ENCODE results near the gene CEP112. TPM values are rescaled to one million over a fixed set of nuclear protein-coding genes. Genes with fewer than 3 reads are reported as not detected.

The CEP112 gene
- polyA plus RNA-seq, 2 donors: 1.6 to 3.1 TPM

DNA sequence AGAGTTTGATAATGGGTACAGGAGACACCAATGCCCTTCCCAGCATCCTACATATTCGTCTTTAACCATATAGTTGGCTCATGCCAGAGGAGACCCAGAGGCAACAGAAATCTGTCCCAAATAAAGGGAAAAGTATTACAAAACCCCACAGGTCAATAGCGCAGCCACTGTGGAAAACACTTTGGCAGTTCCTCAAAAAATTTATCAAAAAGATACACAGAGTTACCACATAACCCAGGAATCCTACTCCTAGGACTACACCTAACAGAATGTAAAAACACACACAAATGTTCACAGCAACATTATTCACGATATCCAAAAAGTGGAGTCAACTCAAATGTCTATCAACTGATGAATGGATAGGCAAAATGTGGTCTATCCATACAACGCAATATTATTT lies 135.8 kb downstream of the CEP112 start:
- Histone ChIP-seq H3K4me3 (ENCODE audit: low read depth in 1 of 2, low read length in 2 of 2) (no peak overlapping the region), H3K27ac (ENCODE audit: low read depth in 2 of 2, low read length in 1 of 2) (no peak overlapping the region), H3K4me1 (ENCODE audit: control insufficient read depth in 2 of 2, insufficient read depth in 2 of 2, low read length in 1 of 2) (no peaks in the 10 kb centered on the region), H3K36me3 (ENCODE audit: control insufficient read depth in 2 of 2, insufficient read depth in 2 of 2, low read length in 1 of 2) (peaks cover 0 to 6% of the 10 kb centered on the region in 2 donors), H3K27me3 (ENCODE audit: control insufficient read depth in 1 of 2, insufficient read depth in 2 of 2, low read length in 2 of 2) (no peaks in the 10 kb centered on the region), H3K9me3 (ENCODE audit: control insufficient read depth in 2 of 2, insufficient read depth in 1 of 2, low read depth in 1 of 2, low read length in 1 of 2) (no peaks in the 10 kb centered on the region)
- 94 to 95% methylated on average over 4 of the region's 4 CpGs for WGBS, 2 donors

DNA sequence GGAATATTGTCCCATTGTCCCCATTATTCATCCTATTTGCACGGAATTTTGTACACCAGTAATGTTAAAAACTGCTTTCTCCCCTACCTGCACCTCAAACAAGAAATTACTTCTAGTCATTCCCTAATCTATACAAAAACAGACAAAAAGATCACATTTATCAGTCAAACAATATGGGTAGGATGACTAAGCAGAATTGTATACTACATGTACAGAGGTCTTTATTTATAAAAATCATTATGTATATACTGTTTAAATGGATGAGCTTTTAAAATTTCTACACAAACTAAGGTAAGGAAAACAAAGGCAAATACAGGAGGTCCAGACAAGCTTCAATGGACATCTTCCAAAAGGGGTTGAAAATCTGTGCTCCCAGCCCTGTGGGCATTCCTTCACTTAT lies 137.7 kb downstream of the CEP112 start:
- Histone ChIP-seq H3K27me3 (ENCODE audit: control insufficient read depth in 1 of 2, insufficient read depth in 2 of 2, low read length in 2 of 2) (no peaks in the 10 kb centered on the region), H3K27ac (ENCODE audit: low read depth in 2 of 2, low read length in 1 of 2) (no peak overlapping the region), H3K4me3 (ENCODE audit: low read depth in 1 of 2, low read length in 2 of 2) (no peak overlapping the region), H3K36me3 (ENCODE audit: control insufficient read depth in 2 of 2, insufficient read depth in 2 of 2, low read length in 1 of 2) (peaks cover 0 to 6% of the 10 kb centered on the region in 2 donors), H3K4me1 (ENCODE audit: control insufficient read depth in 2 of 2, insufficient read depth in 2 of 2, low read length in 1 of 2) (no peaks in the 10 kb centered on the region), H3K9me3 (ENCODE audit: control insufficient read depth in 2 of 2, insufficient read depth in 1 of 2, low read depth in 1 of 2, low read length in 1 of 2) (no peaks in the 10 kb centered on the region)
- whole genome bisulfite sequencing, 2 donors: 90 to 91% methylated on average over 1 of the region's 1 CpG

DNA sequence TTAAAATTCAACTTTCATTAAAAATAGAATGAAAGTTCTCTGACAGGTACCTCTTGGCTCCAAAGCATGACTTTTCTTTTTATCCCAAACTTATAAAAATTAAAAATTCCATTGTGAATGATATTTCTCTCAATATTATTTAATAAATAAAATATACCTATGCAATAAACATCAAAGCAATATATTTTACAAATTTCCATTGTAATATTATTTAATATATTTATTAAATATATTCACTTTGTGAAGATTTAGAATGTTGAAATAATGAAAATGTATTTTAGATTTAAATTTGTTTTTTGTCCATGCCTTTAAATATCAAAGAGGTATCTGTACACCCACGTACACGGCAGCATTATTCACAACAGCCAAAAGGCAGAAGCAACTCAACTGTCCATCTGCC lies 147.8 kb downstream of the CEP112 start:
- WGBS, 2 donors: 72 to 97% methylated on average over 2 of the region's 2 CpGs
- no peaks in the 10 kb centered on the region for H3K27me3 ChIP-seq (ENCODE audit: control insufficient read depth in 1 of 2, insufficient read depth in 2 of 2, low read length in 2 of 2)
- no peaks in the 10 kb centered on the region for H3K9me3 ChIP-seq (ENCODE audit: control insufficient read depth in 2 of 2, insufficient read depth in 1 of 2, low read depth in 1 of 2, low read length in 1 of 2)
- H3K36me3 ChIP-seq (ENCODE audit: control insufficient read depth in 2 of 2, insufficient read depth in 2 of 2, low read length in 1 of 2): no peaks in the 10 kb centered on the region
- H3K4me1 ChIP-seq (ENCODE audit: control insufficient read depth in 2 of 2, insufficient read depth in 2 of 2, low read length in 1 of 2): no peaks in the 10 kb centered on the region
- H3K4me3 ChIP-seq (ENCODE audit: low read depth in 1 of 2, low read length in 2 of 2): no peak overlapping the region
- H3K27ac ChIP-seq (ENCODE audit: low read depth in 2 of 2, low read length in 1 of 2): no peak overlapping the region

DNA sequence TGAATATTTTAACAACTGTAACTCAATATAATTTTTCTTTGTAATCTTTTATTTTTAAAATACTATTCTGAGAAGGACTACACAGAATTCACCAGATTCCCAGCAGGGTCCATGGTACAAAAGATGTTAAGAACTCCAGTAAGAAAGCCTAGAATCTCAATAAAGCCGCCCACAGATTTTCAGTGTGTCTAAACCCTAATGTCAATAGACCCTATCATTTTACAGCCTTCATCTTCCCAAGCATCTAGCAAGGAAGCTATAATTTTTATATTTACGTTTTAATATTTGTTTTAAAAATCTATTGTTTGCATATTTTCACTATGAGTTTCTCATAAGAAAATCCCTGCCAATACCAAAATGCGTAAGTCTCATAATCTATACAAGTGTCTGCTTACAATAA lies 148.5 kb downstream of the CEP112 start:
- H3K4me1 ChIP-seq (ENCODE audit: control insufficient read depth in 2 of 2, insufficient read depth in 2 of 2, low read length in 1 of 2): no peaks in the 10 kb centered on the region
- H3K9me3 ChIP-seq (ENCODE audit: control insufficient read depth in 2 of 2, insufficient read depth in 1 of 2, low read depth in 1 of 2, low read length in 1 of 2): no peaks in the 10 kb centered on the region
- no peak overlapping the region for H3K27ac ChIP-seq (ENCODE audit: low read depth in 2 of 2, low read length in 1 of 2)
- H3K36me3 ChIP-seq (ENCODE audit: control insufficient read depth in 2 of 2, insufficient read depth in 2 of 2, low read length in 1 of 2): no peaks in the 10 kb centered on the region
- no peaks in the 10 kb centered on the region for H3K27me3 ChIP-seq (ENCODE audit: control insufficient read depth in 1 of 2, insufficient read depth in 2 of 2, low read length in 2 of 2)
- 63 to 84% methylated on average over 3 of the region's 3 CpGs for WGBS, 2 donors
- no peak overlapping the region for H3K4me3 ChIP-seq (ENCODE audit: low read depth in 1 of 2, low read length in 2 of 2)

DNA sequence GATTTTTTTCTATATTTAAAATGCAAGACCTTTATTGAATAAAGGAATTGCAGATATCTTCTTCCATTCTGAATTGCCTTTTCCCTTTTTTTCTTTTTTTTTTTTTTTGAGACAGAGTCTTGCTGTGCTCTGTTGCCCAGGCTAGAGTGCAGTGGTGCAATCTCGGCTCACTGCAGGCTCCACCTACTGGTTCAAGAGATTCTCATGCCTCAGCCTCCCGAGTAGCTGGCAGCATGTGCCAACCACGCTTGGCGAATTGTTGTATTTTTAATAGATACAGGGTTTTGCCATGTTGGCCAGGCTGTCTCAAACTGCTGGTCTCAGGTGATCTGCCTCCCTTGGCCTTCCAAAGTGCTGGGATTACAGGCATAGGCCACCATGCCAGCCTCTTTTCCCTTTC lies 151.5 kb downstream of the CEP112 start:
- Histone ChIP-seq H3K27ac (ENCODE audit: low read depth in 2 of 2, low read length in 1 of 2) (no peak overlapping the region), H3K4me3 (ENCODE audit: low read depth in 1 of 2, low read length in 2 of 2) (no peak overlapping the region), H3K27me3 (ENCODE audit: control insufficient read depth in 1 of 2, insufficient read depth in 2 of 2, low read length in 2 of 2) (no peaks in the 10 kb centered on the region), H3K36me3 (ENCODE audit: control insufficient read depth in 2 of 2, insufficient read depth in 2 of 2, low read length in 1 of 2) (no peaks in the 10 kb centered on the region), H3K4me1 (ENCODE audit: control insufficient read depth in 2 of 2, insufficient read depth in 2 of 2, low read length in 1 of 2) (no peaks in the 10 kb centered on the region), H3K9me3 (ENCODE audit: control insufficient read depth in 2 of 2, insufficient read depth in 1 of 2, low read depth in 1 of 2, low read length in 1 of 2) (no peaks in the 10 kb centered on the region)
- 75 to 89% methylated on average over 4 of the region's 4 CpGs for WGBS, 2 donors

DNA sequence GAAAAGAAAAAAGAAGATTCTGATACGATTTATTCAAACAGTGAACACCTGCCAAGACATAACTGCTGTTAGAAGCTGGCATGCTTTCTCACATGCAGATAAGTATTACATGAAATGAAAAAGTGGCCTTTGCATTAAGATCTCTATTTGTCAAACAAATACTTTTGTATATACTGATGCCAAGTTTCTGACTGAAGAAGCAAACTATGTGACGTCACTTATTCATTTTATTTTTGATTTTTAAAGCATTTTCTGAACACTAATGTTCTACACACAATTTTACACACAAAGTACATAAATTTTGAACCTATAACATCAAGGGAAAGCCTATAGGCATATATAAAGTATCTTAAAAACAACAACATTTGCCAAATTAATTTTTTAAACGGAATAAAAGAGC lies 153.8 kb downstream of the CEP112 start:
- no peaks in the 10 kb centered on the region for H3K4me1 ChIP-seq (ENCODE audit: control insufficient read depth in 2 of 2, insufficient read depth in 2 of 2, low read length in 1 of 2)
- H3K27ac ChIP-seq (ENCODE audit: low read depth in 2 of 2, low read length in 1 of 2): no peak overlapping the region
- WGBS, 2 donors: 28 to 31% methylated on average over 3 of the region's 3 CpGs
- no peaks in the 10 kb centered on the region for H3K9me3 ChIP-seq (ENCODE audit: control insufficient read depth in 2 of 2, insufficient read depth in 1 of 2, low read depth in 1 of 2, low read length in 1 of 2)
- no peak overlapping the region for H3K4me3 ChIP-seq (ENCODE audit: low read depth in 1 of 2, low read length in 2 of 2)
- no peaks in the 10 kb centered on the region for H3K36me3 ChIP-seq (ENCODE audit: control insufficient read depth in 2 of 2, insufficient read depth in 2 of 2, low read length in 1 of 2)
- H3K27me3 ChIP-seq (ENCODE audit: control insufficient read depth in 1 of 2, insufficient read depth in 2 of 2, low read length in 2 of 2): no peaks in the 10 kb centered on the region

DNA sequence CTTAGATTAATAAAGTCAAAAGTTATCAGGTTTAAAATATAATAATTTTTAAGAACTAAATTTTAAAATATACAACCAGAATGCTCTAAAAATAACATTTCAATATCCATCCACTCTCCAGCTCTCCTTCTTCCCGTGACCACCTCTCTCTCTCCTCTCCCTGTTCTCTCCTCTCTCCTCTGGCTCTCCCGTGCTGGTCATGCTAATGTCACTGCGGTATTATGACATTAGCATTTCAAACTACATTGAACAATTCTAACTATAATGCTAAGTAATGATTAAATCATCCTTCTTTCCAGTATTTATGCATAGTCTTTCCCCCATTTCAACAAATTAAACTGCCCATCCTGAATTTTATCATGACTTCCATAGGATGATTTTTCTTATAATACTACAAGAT lies 154.7 kb downstream of the CEP112 start:
- Histone ChIP-seq H3K36me3 (ENCODE audit: control insufficient read depth in 2 of 2, insufficient read depth in 2 of 2, low read length in 1 of 2) (no peaks in the 10 kb centered on the region), H3K4me3 (ENCODE audit: low read depth in 1 of 2, low read length in 2 of 2) (no peak overlapping the region), H3K27ac (ENCODE audit: low read depth in 2 of 2, low read length in 1 of 2) (no peak overlapping the region), H3K9me3 (ENCODE audit: control insufficient read depth in 2 of 2, insufficient read depth in 1 of 2, low read depth in 1 of 2, low read length in 1 of 2) (no peaks in the 10 kb centered on the region), H3K27me3 (ENCODE audit: control insufficient read depth in 1 of 2, insufficient read depth in 2 of 2, low read length in 2 of 2) (no peaks in the 10 kb centered on the region), H3K4me1 (ENCODE audit: control insufficient read depth in 2 of 2, insufficient read depth in 2 of 2, low read length in 1 of 2) (no peaks in the 10 kb centered on the region)
- WGBS, 2 donors: 83 to 89% methylated on average over 3 of the region's 3 CpGs

DNA sequence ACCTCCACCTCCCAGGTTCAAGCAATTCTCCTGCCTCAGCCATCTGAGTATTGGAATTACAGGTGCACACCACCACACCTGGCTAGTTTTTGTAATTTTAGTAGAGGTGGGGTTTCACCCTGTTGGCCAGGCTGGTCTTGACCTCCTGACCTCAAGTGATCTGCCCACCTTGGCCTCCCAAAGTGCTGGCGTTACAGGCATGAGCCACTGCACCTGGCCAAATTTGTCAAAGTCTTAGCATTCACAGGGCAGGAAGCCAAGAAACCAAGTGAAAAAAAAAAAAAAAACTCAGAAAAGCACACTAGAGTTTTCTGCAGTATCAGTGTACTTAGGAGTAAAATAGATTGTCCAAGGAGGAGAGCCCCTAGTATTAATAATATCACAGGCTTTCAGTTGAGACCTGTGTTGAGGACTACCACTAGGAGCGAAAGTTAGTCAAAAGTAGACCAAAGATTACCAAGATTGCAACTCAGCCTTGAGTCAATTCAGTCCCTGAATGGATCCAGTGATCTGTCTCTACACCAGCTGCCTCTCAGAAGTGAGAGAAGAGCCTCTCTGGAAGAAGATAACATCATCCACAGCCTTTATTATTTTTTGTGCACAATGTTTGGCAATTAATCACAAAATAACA lies 159.7 kb downstream of the CEP112 start:
- Histone ChIP-seq H3K9me3 (ENCODE audit: control insufficient read depth in 2 of 2, insufficient read depth in 1 of 2, low read depth in 1 of 2, low read length in 1 of 2) (no peaks in the 10 kb centered on the region), H3K27ac (ENCODE audit: low read depth in 2 of 2, low read length in 1 of 2) (no peak overlapping the region), H3K4me1 (ENCODE audit: control insufficient read depth in 2 of 2, insufficient read depth in 2 of 2, low read length in 1 of 2) (no peaks in the 10 kb centered on the region), H3K36me3 (ENCODE audit: control insufficient read depth in 2 of 2, insufficient read depth in 2 of 2, low read length in 1 of 2) (no peaks in the 10 kb centered on the region), H3K4me3 (ENCODE audit: low read depth in 1 of 2, low read length in 2 of 2) (no peak overlapping the region), H3K27me3 (ENCODE audit: control insufficient read depth in 1 of 2, insufficient read depth in 2 of 2, low read length in 2 of 2) (no peaks in the 10 kb centered on the region)
- WGBS, 2 donors: 60 to 64% methylated on average over 2 of the region's 2 CpGs

DNA sequence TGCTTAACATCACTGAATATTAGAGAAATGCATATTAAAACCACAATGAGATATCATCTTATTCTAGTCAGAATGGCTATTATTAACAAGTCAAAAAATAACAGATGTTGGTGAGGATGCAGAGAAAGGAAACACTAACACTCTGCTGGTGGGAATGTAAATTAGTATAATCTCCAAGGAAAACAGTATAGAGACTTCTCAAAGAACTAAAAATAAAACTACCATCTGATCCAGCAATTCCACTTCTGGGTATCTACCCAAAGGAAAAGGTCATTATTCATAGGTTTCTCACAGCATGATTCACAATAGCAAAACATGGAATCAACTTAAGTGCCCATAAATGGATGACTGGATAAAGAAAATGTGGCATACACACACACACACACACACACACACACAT lies 166.4 kb downstream of the CEP112 start:
- H3K4me1 ChIP-seq (ENCODE audit: control insufficient read depth in 2 of 2, insufficient read depth in 2 of 2, low read length in 1 of 2): no peaks in the 10 kb centered on the region
- H3K27ac ChIP-seq (ENCODE audit: low read depth in 2 of 2, low read length in 1 of 2): no peak overlapping the region
- no peak overlapping the region for H3K4me3 ChIP-seq (ENCODE audit: low read depth in 1 of 2, low read length in 2 of 2)
- peaks cover 3% of the 10 kb centered on the region in 2 donors for H3K9me3 ChIP-seq (ENCODE audit: control insufficient read depth in 2 of 2, insufficient read depth in 1 of 2, low read depth in 1 of 2, low read length in 1 of 2)
- H3K27me3 ChIP-seq (ENCODE audit: control insufficient read depth in 1 of 2, insufficient read depth in 2 of 2, low read length in 2 of 2): no peaks in the 10 kb centered on the region
- no peaks in the 10 kb centered on the region for H3K36me3 ChIP-seq (ENCODE audit: control insufficient read depth in 2 of 2, insufficient read depth in 2 of 2, low read length in 1 of 2)

DNA sequence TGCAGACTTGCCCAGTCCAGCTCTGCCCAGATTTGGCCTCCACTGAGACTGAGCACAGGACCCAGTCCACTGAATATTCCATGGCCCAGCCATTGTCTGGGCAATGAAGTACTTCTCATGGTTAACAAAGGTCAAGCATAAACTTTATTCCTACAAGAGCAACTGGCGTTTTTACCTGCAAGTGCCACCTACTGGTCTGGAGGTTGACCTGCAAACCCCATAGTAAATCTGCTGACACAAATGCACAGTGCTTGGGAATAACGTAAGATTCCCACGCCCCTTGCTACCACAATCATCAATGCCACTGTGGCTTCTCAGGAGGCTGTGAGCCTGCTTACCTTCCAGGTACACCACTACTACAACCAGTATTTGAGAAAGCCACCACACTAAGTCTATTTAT lies 170.2 kb downstream of the CEP112 start:
- Histone ChIP-seq H3K4me1 (ENCODE audit: control insufficient read depth in 2 of 2, insufficient read depth in 2 of 2, low read length in 1 of 2) (no peaks in the 10 kb centered on the region), H3K27ac (ENCODE audit: low read depth in 2 of 2, low read length in 1 of 2) (no peak overlapping the region), H3K9me3 (ENCODE audit: control insufficient read depth in 2 of 2, insufficient read depth in 1 of 2, low read depth in 1 of 2, low read length in 1 of 2) (peaks cover 3% of the 10 kb centered on the region in 2 donors), H3K4me3 (ENCODE audit: low read depth in 1 of 2, low read length in 2 of 2) (no peak overlapping the region), H3K27me3 (ENCODE audit: control insufficient read depth in 1 of 2, insufficient read depth in 2 of 2, low read length in 2 of 2) (no peaks in the 10 kb centered on the region), H3K36me3 (ENCODE audit: control insufficient read depth in 2 of 2, insufficient read depth in 2 of 2, low read length in 1 of 2) (no peaks in the 10 kb centered on the region)
- WGBS, 2 donors: 59 to 65% methylated on average over 3 of the region's 3 CpGs
